ACC112 (cell line): Measurements from ENCODE around the gene CENPF.
"Not testable (repeated sequence)": the region's sequence is repeated elsewhere in the genome, so short reads cannot be mapped to it uniquely, and the experiment has no call there.

Source experiments
- H2AFZ ChIP-seq: fragments of 200-600 bp; sonication (generic); one replicate; pipeline ENCODE4 v1.6.0; 2017; ENCODE audit warnings: antibody characterized with exemption, low read length; ENCODE audit not compliant: unreplicated experiment
- H3K27ac ChIP-seq: fragments of 200-600 bp; sonication (generic); 2 replicates; pipeline ENCODE4 v1.5.1; 2014; ENCODE audit warnings: low read depth, mild to moderate bottlenecking, antibody characterized with exemption, low read length, moderate library complexity
- H3K27me3 ChIP-seq: fragments of 200-600 bp; sonication (generic); 2 replicates; pipeline ENCODE4 v1.6.1; 2014; ENCODE audit warnings: mild to moderate bottlenecking, antibody characterized with exemption, low read length, moderate library complexity, mixed read lengths; ENCODE audit not compliant: insufficient read depth
- H3K36me3 ChIP-seq: fragments of 200-600 bp; sonication (generic); 2 replicates; pipeline ENCODE4 v1.6.1; 2016; ENCODE audit warnings: mild to moderate bottlenecking, antibody characterized with exemption, low read length, moderate library complexity, mixed read lengths; ENCODE audit not compliant: insufficient read depth
- H3K4me1 ChIP-seq: fragments of 200-600 bp; sonication (generic); one replicate; pipeline ENCODE4 v1.6.1; 2016; ENCODE audit warnings: low read length, mixed read lengths; ENCODE audit not compliant: insufficient read depth, unreplicated experiment, control insufficient read depth
- H3K4me3 ChIP-seq: fragments of 200-600 bp; sonication (generic); 2 replicates; pipeline ENCODE4 v1.5.1; 2014; ENCODE audit warnings: mild to moderate bottlenecking, low read depth, low read length
- H3K79me2 ChIP-seq: fragments of 200-600 bp; sonication (generic); one replicate; pipeline ENCODE4 v1.6.0; 2016; ENCODE audit warnings: low read length; ENCODE audit not compliant: control insufficient read depth, unreplicated experiment, insufficient read depth

Gene CENPF

DNA sequence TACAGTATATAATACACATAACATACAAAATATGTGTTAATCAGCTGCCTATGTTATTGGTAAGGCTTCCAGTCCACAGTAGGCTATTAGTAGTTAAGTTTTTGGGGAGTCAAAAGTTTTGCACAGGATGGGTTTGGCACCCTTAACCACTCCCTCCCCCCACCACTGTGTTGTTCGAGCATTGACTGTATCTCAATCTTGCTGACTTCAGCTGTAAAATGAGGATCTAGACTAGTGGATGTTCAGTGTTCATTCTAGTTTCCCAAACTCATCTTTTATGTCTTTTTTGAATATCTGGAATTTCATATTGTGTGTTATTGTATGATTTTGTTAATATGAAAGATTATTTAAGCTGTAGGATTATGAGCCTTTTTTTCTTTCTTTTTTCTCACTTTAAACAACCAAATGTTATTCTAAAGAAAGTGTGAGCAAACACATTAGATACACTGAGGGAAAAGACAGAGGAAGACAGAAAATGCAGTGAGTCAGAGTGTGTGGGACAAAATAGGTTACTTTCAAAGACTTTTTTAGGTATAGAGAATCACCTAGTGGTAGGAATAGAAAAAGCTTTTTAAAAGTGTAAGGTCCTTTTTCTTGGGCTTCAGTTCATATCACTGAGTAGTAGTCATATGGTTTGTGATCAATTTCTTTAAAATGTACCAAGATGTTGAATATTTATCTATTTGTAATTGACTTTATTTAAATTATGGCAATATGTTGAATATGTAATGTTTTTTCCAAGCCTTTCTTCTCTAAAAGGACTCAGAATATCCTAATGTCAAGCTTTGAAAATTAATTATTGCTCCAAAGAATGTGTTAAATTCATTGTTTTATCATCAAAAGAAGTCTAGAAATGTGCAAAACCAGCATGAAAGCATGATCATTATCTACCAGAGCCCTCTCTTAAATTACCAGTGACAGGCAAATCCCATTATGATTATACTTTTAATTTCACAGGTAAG is 17.9 kb upstream of the CENPF start:
- peak overlapping the region; percentile 50 for H2AFZ ChIP-seq
- H3K4me3 ChIP-seq: no peak overlapping the region
- no peaks in the 10 kb centered on the region for H3K36me3 ChIP-seq
- no peaks in the 10 kb centered on the region for H3K79me2 ChIP-seq
- peaks cover 45% of the 10 kb centered on the region for H3K4me1 ChIP-seq
- H3K27me3 ChIP-seq: no peaks in the 10 kb centered on the region
- peak overlapping the region; percentile 53 for H3K27ac ChIP-seq

DNA sequence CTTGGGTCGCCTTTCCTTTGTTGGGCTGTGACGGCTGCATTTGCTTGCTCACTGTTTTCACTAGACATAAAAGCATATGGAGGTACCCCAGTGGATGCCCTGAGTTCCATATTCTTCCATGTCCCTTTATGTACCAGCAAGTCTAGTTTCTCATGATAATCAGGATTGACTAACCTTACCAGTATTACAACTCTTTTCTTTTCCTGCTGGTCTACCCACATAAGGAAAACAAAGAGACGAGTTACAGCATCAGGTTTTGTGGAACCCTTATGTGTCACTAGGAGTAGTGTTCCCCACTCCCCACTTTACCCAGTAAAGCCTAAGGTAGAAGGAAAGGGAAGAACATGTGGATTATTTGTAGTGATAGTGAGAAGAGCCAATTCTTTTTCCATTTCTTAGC is 16.4 kb upstream of the CENPF start:
- H3K36me3 ChIP-seq: no peaks in the 10 kb centered on the region
- peaks cover 33% of the 10 kb centered on the region for H3K4me1 ChIP-seq
- H2AFZ ChIP-seq: no peak overlapping the region
- no peak overlapping the region for H3K4me3 ChIP-seq
- H3K79me2 ChIP-seq: no peaks in the 10 kb centered on the region
- no peak overlapping the region for H3K27ac ChIP-seq
- H3K27me3 ChIP-seq: no peaks in the 10 kb centered on the region

- Histone ChIP-seq H3K36me3 (no peaks in the 10 kb centered on the region), H3K27ac (no peak overlapping the region), H3K4me1 (peaks cover 27% of the 10 kb centered on the region), H2AFZ (no peak overlapping the region), H3K27me3 (no peaks in the 10 kb centered on the region), H3K79me2 (no peaks in the 10 kb centered on the region), H3K4me3 (no peak overlapping the region)
These were observed 15.8 kb upstream of the CENPF start for GRCh38 chr1:214587165-214587564.

GRCh38 chr1:214588963-214589597 is 13.9 kb upstream of the CENPF start:
- Histone ChIP-seq H3K36me3 (no peaks in the 10 kb centered on the region), H2AFZ (no peak overlapping the region), H3K4me1 (peaks cover 10% of the 10 kb centered on the region), H3K27ac (no peak overlapping the region), H3K4me3 (no peak overlapping the region), H3K27me3 (no peaks in the 10 kb centered on the region), H3K79me2 (no peaks in the 10 kb centered on the region)

GRCh38 chr1:214590696-214591095 is 12.3 kb upstream of the CENPF start:
- Histone ChIP-seq H3K4me3 (no peak overlapping the region), H3K27ac (no peak overlapping the region), H3K79me2 (no peaks in the 10 kb centered on the region), H2AFZ (no peak overlapping the region), H3K27me3 (no peaks in the 10 kb centered on the region), H3K36me3 (no peaks in the 10 kb centered on the region), H3K4me1 (no peaks in the 10 kb centered on the region)

- H2AFZ ChIP-seq, H3K4me3 ChIP-seq, H3K79me2 ChIP-seq, H3K36me3 ChIP-seq, H3K27ac ChIP-seq, H3K27me3 ChIP-seq, H3K4me1 ChIP-seq: not testable (repeated sequence)
These were observed 11.1 kb upstream of the CENPF start for GRCh38 chr1:214591918-214592317.

- Histone ChIP-seq H2AFZ (no peak overlapping the region), H3K36me3 (no peaks in the 10 kb centered on the region), H3K27me3 (no peaks in the 10 kb centered on the region), H3K4me1 (no peaks in the 10 kb centered on the region), H3K4me3 (no peak overlapping the region), H3K27ac (no peak overlapping the region), H3K79me2 (no peaks in the 10 kb centered on the region)
These were observed 9.8 kb upstream of the CENPF start for GRCh38 chr1:214593158-214593557.

GRCh38 chr1:214603819-214604252 is 841 bp downstream of the CENPF start:
- no peaks in the 10 kb centered on the region for H3K36me3 ChIP-seq
- no peaks in the 10 kb centered on the region for H3K27me3 ChIP-seq
- peak overlapping the region; percentile 76 for H2AFZ ChIP-seq
- H3K4me1 ChIP-seq: peaks cover 11% of the 10 kb centered on the region
- peak overlapping the region; percentile 72 for H3K27ac ChIP-seq
- peaks cover 38% of the 10 kb centered on the region for H3K79me2 ChIP-seq
- peak overlapping the region; percentile 81 for H3K4me3 ChIP-seq

- peak overlapping the region; percentile 25 for H2AFZ ChIP-seq
- H3K36me3 ChIP-seq: peaks cover 4% of the 10 kb centered on the region; the same call in 1 of the 2 replicates
- H3K79me2 ChIP-seq: peaks cover 45% of the 10 kb centered on the region
- H3K4me3 ChIP-seq: peak overlapping the region; percentile 81
- no peaks in the 10 kb centered on the region for H3K27me3 ChIP-seq
- peak overlapping the region; percentile 72 for H3K27ac ChIP-seq
- H3K4me1 ChIP-seq: peaks cover 11% of the 10 kb centered on the region
These were observed 1.5 kb downstream of the CENPF start for GRCh38 chr1:214604523-214604922.

DNA sequence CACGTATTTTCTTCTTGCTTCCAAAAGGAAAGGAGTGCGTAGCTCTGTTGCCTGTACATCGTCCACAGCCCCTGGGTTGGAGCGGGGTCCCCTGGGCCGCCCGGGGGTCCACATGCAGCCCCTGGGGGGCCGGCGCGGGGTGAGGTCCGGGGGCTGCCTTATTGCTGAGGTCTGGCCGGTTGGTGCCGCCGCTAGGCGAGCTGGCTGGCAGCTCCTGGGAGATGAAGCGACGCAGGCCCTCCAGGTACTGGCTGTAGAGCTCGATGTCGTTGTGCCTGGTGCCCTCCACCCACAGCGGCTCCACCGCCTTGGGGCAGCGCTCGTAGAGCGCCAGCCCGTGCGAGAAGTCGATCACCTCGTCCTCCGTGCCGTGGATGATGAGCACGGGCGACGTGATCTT is 2.5 kb downstream of the CENPF start:
- not testable (repeated sequence) for H3K36me3 ChIP-seq, H3K27ac ChIP-seq, H3K27me3 ChIP-seq, H3K4me3 ChIP-seq, H2AFZ ChIP-seq
- Histone ChIP-seq H3K4me1 (peaks cover 11% of the 10 kb centered on the region), H3K79me2 (peaks cover 53% of the 10 kb centered on the region)
